ENCODE results near the gene LMCD1. TPM values are rescaled to one million over a fixed set of nuclear protein-coding genes. Genes with fewer than 3 reads are reported as not detected.

Gene LMCD1
- total and polyA plus RNA-seq, 4 donors, result 33.6 to 179 (median 98.4) TPM

DNA sequence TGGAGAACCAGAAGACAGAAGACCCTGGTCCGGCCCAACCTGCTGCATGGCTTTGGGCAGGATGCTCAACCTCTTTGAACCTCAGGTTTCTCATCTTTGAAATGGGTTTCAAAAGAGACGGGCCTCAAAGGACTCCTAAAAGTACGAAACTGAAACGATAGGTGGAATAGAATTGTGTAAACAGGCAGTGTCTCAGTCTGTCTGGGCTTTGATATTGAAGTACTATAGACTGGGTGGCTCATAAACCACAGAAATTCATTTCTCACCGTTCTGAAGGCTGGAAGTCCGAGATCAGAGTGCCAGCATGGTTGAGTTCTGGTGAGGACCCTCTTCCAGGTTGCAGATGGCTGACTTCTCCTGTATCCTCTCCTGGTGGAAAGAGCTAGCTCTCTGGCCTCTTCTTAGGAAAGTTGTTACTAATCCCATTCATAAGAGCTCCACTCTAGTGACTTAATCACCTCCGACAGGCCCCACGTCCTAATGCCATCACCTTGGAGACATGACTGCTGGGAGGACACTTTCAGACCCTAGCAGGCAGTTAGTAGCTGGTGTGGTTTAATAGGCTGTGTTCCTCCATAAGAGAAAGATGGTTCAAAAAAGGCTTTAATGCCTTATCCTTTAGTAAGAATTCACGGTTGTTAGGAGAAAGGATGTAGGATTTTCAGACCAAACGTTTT lies 107.3 kb downstream of the LMCD1 start:
- no peaks in the 10 kb centered on the region for H3K27me3 ChIP-seq (ENCODE audit: control insufficient read depth in 3 of 3, insufficient read depth in 3 of 3, low read length in 2 of 3)
- H3K9ac ChIP-seq (ENCODE audit: insufficient read depth in 1 of 2, low read length in 2 of 2), result no peak overlapping the region
- H3K4me3 ChIP-seq, result no peak overlapping the region
- H3K36me3 ChIP-seq (ENCODE audit: control insufficient read depth in 4 of 4, insufficient read depth in 4 of 4, low read length in 4 of 4), result no peaks in the 10 kb centered on the region
- 79 to 83% methylated on average over 10 of the region's 10 CpGs for WGBS, 2 donors
- ATAC-seq (ENCODE audit: insufficient read depth, low FRiP score) (no peak), DNase-seq (no peak)
- no peaks in the 10 kb centered on the region for H3K9me3 ChIP-seq (ENCODE audit: control insufficient read depth in 4 of 4, insufficient read depth in 3 of 4, low read length in 3 of 4)
- TF ChIP-seq, protein P1, sequence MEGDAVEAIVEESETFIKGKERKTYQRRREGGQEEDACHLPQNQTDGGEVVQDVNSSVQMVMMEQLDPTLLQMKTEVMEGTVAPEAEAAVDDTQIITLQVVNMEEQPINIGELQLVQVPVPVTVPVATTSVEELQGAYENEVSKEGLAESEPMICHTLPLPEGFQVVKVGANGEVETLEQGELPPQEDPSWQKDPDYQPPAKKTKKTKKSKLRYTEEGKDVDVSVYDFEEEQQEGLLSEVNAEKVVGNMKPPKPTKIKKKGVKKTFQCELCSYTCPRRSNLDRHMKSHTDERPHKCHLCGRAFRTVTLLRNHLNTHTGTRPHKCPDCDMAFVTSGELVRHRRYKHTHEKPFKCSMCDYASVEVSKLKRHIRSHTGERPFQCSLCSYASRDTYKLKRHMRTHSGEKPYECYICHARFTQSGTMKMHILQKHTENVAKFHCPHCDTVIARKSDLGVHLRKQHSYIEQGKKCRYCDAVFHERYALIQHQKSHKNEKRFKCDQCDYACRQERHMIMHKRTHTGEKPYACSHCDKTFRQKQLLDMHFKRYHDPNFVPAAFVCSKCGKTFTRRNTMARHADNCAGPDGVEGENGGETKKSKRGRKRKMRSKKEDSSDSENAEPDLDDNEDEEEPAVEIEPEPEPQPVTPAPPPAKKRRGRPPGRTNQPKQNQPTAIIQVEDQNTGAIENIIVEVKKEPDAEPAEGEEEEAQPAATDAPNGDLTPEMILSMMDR (IDR thresholded peaks at IDR 0.05; ENCODE audit: control extremely low read depth, extremely low read depth), result no peak
- H3K27ac ChIP-seq (ENCODE audit: low read depth in 1 of 2, low read length in 1 of 2), result no peak overlapping the region
- H3K4me1 ChIP-seq (ENCODE audit: control insufficient read depth in 5 of 5, insufficient read depth in 5 of 5, low read length in 5 of 5), result peaks cover 0 to 9% (median 5%) of the 10 kb centered on the region in 5 donors

DNA sequence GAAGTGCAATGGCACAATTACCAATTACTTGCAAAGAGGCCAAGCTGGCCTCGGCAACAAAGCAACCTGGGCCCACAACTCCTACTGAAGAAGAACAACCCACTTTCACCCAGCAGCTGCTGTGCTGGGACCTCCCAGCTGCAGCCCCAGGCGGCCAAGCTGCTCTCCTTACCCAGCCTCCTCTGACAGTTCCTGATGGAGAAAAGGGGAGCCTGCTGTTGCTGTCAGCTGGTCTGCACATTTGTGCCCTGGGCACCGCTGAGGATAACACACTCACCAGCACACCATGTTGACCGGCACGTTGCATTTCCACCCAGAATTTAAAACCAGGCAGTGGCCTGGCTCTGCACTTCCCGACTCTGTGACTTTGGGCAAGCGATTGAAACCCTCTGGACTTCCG lies 109.3 kb downstream of the LMCD1 start:
- 95 to 96% methylated on average over 8 of the region's 8 CpGs for WGBS, 2 donors

DNA sequence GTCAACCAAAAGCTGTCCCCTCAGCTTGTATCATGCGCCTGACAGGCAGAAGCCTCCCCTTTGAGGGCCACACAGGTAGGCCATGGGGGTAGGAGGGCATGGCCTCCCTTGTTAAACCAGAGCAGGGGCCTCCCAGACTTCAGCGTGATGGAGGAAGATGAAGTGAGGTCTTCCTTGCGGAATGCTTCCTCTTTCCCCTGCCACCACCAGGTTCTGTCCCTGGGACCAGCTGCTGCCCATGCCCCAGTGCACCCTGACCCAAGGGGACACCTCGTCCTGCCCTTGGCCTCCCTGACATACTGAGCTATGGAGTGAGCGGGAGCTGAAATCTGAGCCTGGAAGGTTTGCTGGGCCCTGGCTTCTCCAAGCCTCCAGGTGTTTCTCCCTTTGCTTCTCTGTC lies 116.3 kb downstream of the LMCD1 start:
- no peak overlapping the region for H3K9ac ChIP-seq (ENCODE audit: insufficient read depth in 1 of 2, low read length in 2 of 2)
- ATAC-seq (ENCODE audit: insufficient read depth, low FRiP score) (no peak), DNase-seq (no peak)
- TF ChIP-seq, protein P1 (IDR thresholded peaks at IDR 0.05; ENCODE audit: control extremely low read depth, extremely low read depth), result no peak
- H3K4me1 ChIP-seq (ENCODE audit: control insufficient read depth in 5 of 5, insufficient read depth in 5 of 5, low read length in 5 of 5), result peaks cover 0 to 6% (median under 1%) of the 10 kb centered on the region in 5 donors
- H3K4me3 ChIP-seq, result no peak overlapping the region
- 95 to 96% methylated on average over 5 of the region's 5 CpGs for WGBS, 2 donors
- H3K27ac ChIP-seq (ENCODE audit: low read depth in 1 of 2, low read length in 1 of 2), result no peak overlapping the region
- H3K36me3 ChIP-seq (ENCODE audit: control insufficient read depth in 4 of 4, insufficient read depth in 4 of 4, low read length in 4 of 4), result no peaks in the 10 kb centered on the region
- H3K27me3 ChIP-seq (ENCODE audit: control insufficient read depth in 3 of 3, insufficient read depth in 3 of 3, low read length in 2 of 3), result no peaks in the 10 kb centered on the region
- H3K9me3 ChIP-seq (ENCODE audit: control insufficient read depth in 4 of 4, insufficient read depth in 3 of 4, low read length in 3 of 4), result peaks cover 0 to 9% (median 0%) of the 10 kb centered on the region in 4 donors

More for the DNA sequence above, 109.3 kb downstream of the LMCD1 start:
- ATAC-seq (ENCODE audit: insufficient read depth, low FRiP score) (no peak), DNase-seq (no peak)
- Histone ChIP-seq H3K4me1 (ENCODE audit: control insufficient read depth in 5 of 5, insufficient read depth in 5 of 5, low read length in 5 of 5) (peaks cover 0 to 9% (median 5%) of the 10 kb centered on the region in 5 donors), H3K9me3 (ENCODE audit: control insufficient read depth in 4 of 4, insufficient read depth in 3 of 4, low read length in 3 of 4) (no peaks in the 10 kb centered on the region), H3K27me3 (ENCODE audit: control insufficient read depth in 3 of 3, insufficient read depth in 3 of 3, low read length in 2 of 3) (no peaks in the 10 kb centered on the region), H3K36me3 (ENCODE audit: control insufficient read depth in 4 of 4, insufficient read depth in 4 of 4, low read length in 4 of 4) (no peaks in the 10 kb centered on the region), H3K9ac (ENCODE audit: insufficient read depth in 1 of 2, low read length in 2 of 2) (no peak overlapping the region), H3K27ac (ENCODE audit: low read depth in 1 of 2, low read length in 1 of 2) (no peak overlapping the region), H3K4me3 (no peak overlapping the region)
- TF ChIP-seq, protein P1 (IDR thresholded peaks at IDR 0.05; ENCODE audit: control extremely low read depth, extremely low read depth), result no peak
